ENCODE measurements around the gene FBXO44. TPM values are rescaled to one million over a fixed set of nuclear protein-coding genes. Genes with fewer than 3 reads are reported as not detected.

The FBXO44 gene
- total RNA-seq, 1 donor from 2014 or later: 19.1 TPM

GRCh38 chr1:11626551-11626950 lies 28.1 kb upstream of the FBXO44 start:
- DNase-seq (ENCODE audit: low spot score, unreplicated experiment): no peak
- no peak for TF ChIP-seq CTCF (IDR thresholded peaks at IDR 0.05; ENCODE audit: unreplicated experiment)
- Mint-ChIP-seq H3K4me3 (ENCODE audit: low read depth) (no peak overlapping the region), H3K27ac (no peak overlapping the region), H3K4me1 (ENCODE audit: low read depth) (no peaks in the 10 kb centered on the region), H3K36me3 (ENCODE audit: insufficient read depth) (no peaks in the 10 kb centered on the region), H3K9me3 (ENCODE audit: low read depth) (no peaks in the 10 kb centered on the region), H3K27me3 (peaks cover 4% of the 10 kb centered on the region)

- H3K27me3 Mint-ChIP-seq: peaks cover 6% of the 10 kb centered on the region
- no peak for TF ChIP-seq CTCF (IDR thresholded peaks at IDR 0.05; ENCODE audit: unreplicated experiment)
- no peak for DNase-seq (ENCODE audit: low spot score, unreplicated experiment)
- no peaks in the 10 kb centered on the region for H3K9me3 Mint-ChIP-seq (ENCODE audit: low read depth)
- no peak overlapping the region for H3K27ac Mint-ChIP-seq
- H3K36me3 Mint-ChIP-seq (ENCODE audit: insufficient read depth): no peaks in the 10 kb centered on the region
- H3K4me1 Mint-ChIP-seq (ENCODE audit: low read depth): no peaks in the 10 kb centered on the region
- H3K4me3 Mint-ChIP-seq (ENCODE audit: low read depth): no peak overlapping the region
These were observed 25.9 kb upstream of the FBXO44 start for GRCh38 chr1:11628767-11629166.

GRCh38 chr1:11629184-11630016 lies 25.3 kb upstream of the FBXO44 start:
- H3K36me3 Mint-ChIP-seq (ENCODE audit: insufficient read depth): no peaks in the 10 kb centered on the region
- no peaks in the 10 kb centered on the region for H3K9me3 Mint-ChIP-seq (ENCODE audit: low read depth)
- no peak for DNase-seq (ENCODE audit: low spot score, unreplicated experiment)
- peaks cover 6% of the 10 kb centered on the region for H3K27me3 Mint-ChIP-seq
- H3K4me3 Mint-ChIP-seq (ENCODE audit: low read depth): no peak overlapping the region
- TF ChIP-seq CTCF (IDR thresholded peaks at IDR 0.05; ENCODE audit: unreplicated experiment): no peak
- H3K27ac Mint-ChIP-seq: no peak overlapping the region
- no peaks in the 10 kb centered on the region for H3K4me1 Mint-ChIP-seq (ENCODE audit: low read depth)

- Mint-ChIP-seq H3K4me3 (ENCODE audit: low read depth) (no peak overlapping the region), H3K9me3 (ENCODE audit: low read depth) (no peaks in the 10 kb centered on the region), H3K27me3 (peaks cover 10% of the 10 kb centered on the region), H3K36me3 (ENCODE audit: insufficient read depth) (no peaks in the 10 kb centered on the region), H3K4me1 (ENCODE audit: low read depth) (no peaks in the 10 kb centered on the region), H3K27ac (no peak overlapping the region)
- DNase-seq (ENCODE audit: low spot score, unreplicated experiment): no peak
- no peak for TF ChIP-seq CTCF (IDR thresholded peaks at IDR 0.05; ENCODE audit: unreplicated experiment)
These were observed 20.1 kb upstream of the FBXO44 start for GRCh38 chr1:11634365-11635192.

- no peak for TF ChIP-seq CTCF (IDR thresholded peaks at IDR 0.05; ENCODE audit: unreplicated experiment)
- Mint-ChIP-seq H3K9me3 (ENCODE audit: low read depth) (no peaks in the 10 kb centered on the region), H3K27me3 (peaks cover 7% of the 10 kb centered on the region), H3K4me1 (ENCODE audit: low read depth) (no peaks in the 10 kb centered on the region), H3K27ac (no peak overlapping the region), H3K4me3 (ENCODE audit: low read depth) (no peak overlapping the region), H3K36me3 (ENCODE audit: insufficient read depth) (no peaks in the 10 kb centered on the region)
- no peak for DNase-seq (ENCODE audit: low spot score, unreplicated experiment)
These were observed 16.6 kb upstream of the FBXO44 start for GRCh38 chr1:11638121-11638520.
